GM21723 (cell line): ENCODE results near the gene TRAPPC3.
"Not testable (repeated sequence)": the region's sequence is repeated elsewhere in the genome, so short reads cannot be mapped to it uniquely, and the experiment has no call there.

ENCODE experiments used
- ATAC-seq: cut with Tn5 transposase; IDR thresholded peaks from one replicate; pipeline ENCODE4 v1.9.1; 2021; ENCODE audit warnings: mild to moderate bottlenecking, moderate library complexity; ENCODE audit not compliant: unreplicated experiment

Gene TRAPPC3

GRCh38 chr1:36166938-36167905 is 17.9 kb upstream of the TRAPPC3 start:
- no peak for ATAC-seq

GRCh38 chr1:36166136-36166535 is 16.9 kb upstream of the TRAPPC3 start:
- no peak for ATAC-seq

GRCh38 chr1:36165145-36165544 is 15.9 kb upstream of the TRAPPC3 start:
- no peak for ATAC-seq

GRCh38 chr1:36164361-36164760 is 15.1 kb upstream of the TRAPPC3 start:
- no peak for ATAC-seq

GRCh38 chr1:36163426-36163825 is 14.1 kb upstream of the TRAPPC3 start:
- ATAC-seq = no peak

- no peak for ATAC-seq
Measured at GRCh38 chr1:36162680-36163239, 13.5 kb upstream of the TRAPPC3 start.

- no peak for ATAC-seq
Measured at GRCh38 chr1:36161641-36162531, 12.6 kb upstream of the TRAPPC3 start.

- ATAC-seq = peak; percentile 36
Measured at GRCh38 chr1:36160949-36161485, 11.7 kb upstream of the TRAPPC3 start.

- ATAC-seq = no peak
Measured at GRCh38 chr1:36160388-36160948, 11.2 kb upstream of the TRAPPC3 start.

- no peak for ATAC-seq
Measured at GRCh38 chr1:36159614-36160387, 10.5 kb upstream of the TRAPPC3 start.

- ATAC-seq = not testable (repeated sequence)
Measured at GRCh38 chr1:36158827-36159252, 9.6 kb upstream of the TRAPPC3 start.

- no peak for ATAC-seq
Measured at GRCh38 chr1:36157973-36158826, 8.9 kb upstream of the TRAPPC3 start.

GRCh38 chr1:36157115-36157903 is 8.0 kb upstream of the TRAPPC3 start:
- ATAC-seq = no peak

- peak; percentile 22 for ATAC-seq
Measured at GRCh38 chr1:36156329-36157114, 7.2 kb upstream of the TRAPPC3 start.

GRCh38 chr1:36155408-36156328 is 6.4 kb upstream of the TRAPPC3 start, which contains the start of gene MAP7D1:
Gene MAP7D1 (plus strand): TSS chr1:36156160. CDS start chr1:36156418, 258 bp downstream.
- ATAC-seq = peak; percentile 46

GRCh38 chr1:36154765-36155407 is 5.6 kb upstream of the TRAPPC3 start:
- no peak for ATAC-seq
